Measurements from ENCODE around the gene AKT1S1.

Gene AKT1S1

DNA sequence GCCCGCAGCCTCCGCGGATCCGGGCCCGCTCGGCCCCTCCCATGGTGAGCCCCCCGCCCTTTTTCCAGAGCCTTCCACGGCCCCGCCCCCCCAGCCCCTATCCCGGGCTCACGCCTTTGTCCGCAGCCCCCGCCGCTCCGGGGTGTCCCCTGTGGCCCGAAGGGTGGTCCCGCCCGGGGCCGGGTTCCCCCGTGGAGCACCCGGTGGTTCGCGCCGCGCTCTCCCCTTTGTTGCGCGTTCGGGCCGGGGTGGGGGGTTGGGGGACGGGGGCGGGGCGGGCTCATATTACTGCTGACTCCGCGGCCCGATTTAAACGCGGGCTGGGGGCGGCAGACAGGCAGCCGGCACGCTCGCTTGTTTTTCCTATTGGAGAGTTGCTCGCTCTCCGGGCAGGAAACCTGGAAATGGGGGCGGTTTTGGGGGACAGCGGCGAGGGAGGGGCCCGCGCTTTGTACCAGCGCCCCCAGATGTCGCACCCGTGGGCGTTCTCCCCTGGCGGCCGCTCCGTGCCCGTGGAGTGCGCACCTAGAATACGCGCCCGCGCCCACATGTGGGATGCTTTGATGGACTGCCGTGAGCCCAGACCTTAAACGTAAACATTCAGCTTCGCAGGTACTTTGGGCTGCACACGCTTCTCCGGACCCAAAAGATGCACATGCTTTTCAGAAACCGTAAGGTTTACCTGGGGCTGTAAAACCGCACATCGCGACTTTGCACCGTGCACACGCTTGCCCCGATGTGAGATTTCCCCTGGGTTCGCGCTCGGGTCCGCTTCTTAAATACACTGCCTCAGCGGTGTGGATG is 25.5 kb downstream of the AKT1S1 start:
- H3K4me1 ChIP-seq: 0 out of 2 replicates have a peak, but pooled peaks cover 2% of the 10 kb centered on the region
- no peak for DNase-seq
- no peak for TF ChIP-seq CTCF (IDR thresholded peaks at IDR 0.05; ENCODE audit: low read depth, low read length)
- H3K4me3 ChIP-seq (ENCODE audit: low read depth, low read length): peak overlapping the region; percentile 90
- H3K9me3 ChIP-seq: no peaks in the 10 kb centered on the region
- no peaks in the 10 kb centered on the region for H3K27me3 ChIP-seq
- H3K36me3 ChIP-seq: peaks cover 19% of the 10 kb centered on the region

GRCh38 chr19:49850487-49851342 is 26.4 kb downstream of the AKT1S1 start, which contains the start of gene PTOV1:
PTOV1 (plus strand) TSS chr19:49851159.
- peak within 1 kb of the TSS; percentile 90 for H3K4me3 ChIP-seq (ENCODE audit: low read depth, low read length)
- H3K27me3 ChIP-seq: no peaks in the 10 kb centered on the region
- H3K4me1 ChIP-seq: 0 out of 2 replicates have a peak, but pooled peaks cover 2% of the 10 kb centered on the region
- DNase-seq: peak; percentile 93
- no peaks in the 10 kb centered on the region for H3K9me3 ChIP-seq
- no peak for TF ChIP-seq CTCF (IDR thresholded peaks at IDR 0.05; ENCODE audit: low read depth, low read length)
- peaks cover 12% of the 10 kb centered on the region for H3K36me3 ChIP-seq

DNA sequence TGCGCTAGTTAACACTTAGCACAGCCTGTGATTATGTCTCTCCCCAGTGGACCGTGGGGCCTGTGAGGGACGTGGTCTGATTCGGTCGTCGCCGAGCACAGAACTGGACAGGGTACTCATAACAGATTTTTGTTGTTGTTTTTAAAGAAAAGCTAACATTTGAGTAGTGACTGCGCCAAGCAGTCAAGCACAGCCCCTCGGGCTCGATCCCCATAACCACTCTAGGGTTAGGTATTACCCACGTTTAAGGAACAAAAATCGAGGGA is 27.0 kb downstream of the AKT1S1 start:
- 0 out of 2 replicates have a peak, but pooled peaks cover 2% of the 10 kb centered on the region for H3K4me1 ChIP-seq
- H3K27me3 ChIP-seq: no peaks in the 10 kb centered on the region
- no peaks in the 10 kb centered on the region for H3K9me3 ChIP-seq
- DNase-seq: no peak
- peak overlapping the region; percentile 90 for H3K4me3 ChIP-seq (ENCODE audit: low read depth, low read length)
- peaks cover 6% of the 10 kb centered on the region for H3K36me3 ChIP-seq
- TF ChIP-seq CTCF (IDR thresholded peaks at IDR 0.05; ENCODE audit: low read depth, low read length): no peak

DNA sequence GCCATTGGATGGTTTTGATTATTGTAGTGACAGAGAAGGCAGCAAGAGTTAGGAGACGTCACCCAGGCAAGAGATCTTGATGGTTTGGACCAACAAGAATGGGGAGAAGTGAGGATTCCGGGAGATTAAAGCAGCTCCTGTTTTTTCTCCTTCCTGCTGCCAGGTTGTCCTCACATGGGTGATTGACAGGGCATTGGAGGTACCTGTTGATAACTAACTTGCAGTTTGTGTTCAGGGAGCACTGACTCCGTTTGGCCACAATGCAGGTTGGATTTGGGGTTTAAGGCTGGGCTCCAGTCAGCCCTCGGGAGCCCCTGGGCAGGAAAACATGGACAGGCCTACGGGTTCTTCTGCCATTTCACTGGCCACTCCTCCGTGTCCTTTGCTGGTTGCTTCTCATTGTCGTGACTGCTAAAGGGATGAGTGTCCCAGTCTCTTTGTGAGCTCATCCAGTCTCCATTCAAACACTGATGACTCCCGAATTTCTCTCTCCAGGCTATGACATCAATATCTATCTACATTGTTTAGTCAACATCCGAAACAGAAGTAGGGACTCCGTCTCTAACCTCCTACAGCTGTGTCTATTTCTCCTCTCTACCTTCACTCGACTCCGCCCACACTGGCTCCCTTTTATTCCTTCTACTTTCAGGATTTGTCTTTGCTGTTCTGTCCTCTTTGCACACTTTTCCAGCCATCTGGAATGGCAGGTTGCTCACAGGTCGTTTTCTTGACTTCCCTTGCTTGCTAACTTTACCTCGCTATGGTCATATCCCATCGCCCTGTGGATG is 27.5 kb downstream of the AKT1S1 start:
- no peak for DNase-seq
- Histone ChIP-seq H3K4me1 (0 out of 2 replicates have a peak, but pooled peaks cover 2% of the 10 kb centered on the region), H3K9me3 (no peaks in the 10 kb centered on the region), H3K36me3 (peaks cover 6% of the 10 kb centered on the region), H3K27me3 (no peaks in the 10 kb centered on the region), H3K4me3 (ENCODE audit: low read depth, low read length) (peak overlapping the region; percentile 90)
- TF ChIP-seq CTCF (IDR thresholded peaks at IDR 0.05; ENCODE audit: low read depth, low read length): no peak

DNA sequence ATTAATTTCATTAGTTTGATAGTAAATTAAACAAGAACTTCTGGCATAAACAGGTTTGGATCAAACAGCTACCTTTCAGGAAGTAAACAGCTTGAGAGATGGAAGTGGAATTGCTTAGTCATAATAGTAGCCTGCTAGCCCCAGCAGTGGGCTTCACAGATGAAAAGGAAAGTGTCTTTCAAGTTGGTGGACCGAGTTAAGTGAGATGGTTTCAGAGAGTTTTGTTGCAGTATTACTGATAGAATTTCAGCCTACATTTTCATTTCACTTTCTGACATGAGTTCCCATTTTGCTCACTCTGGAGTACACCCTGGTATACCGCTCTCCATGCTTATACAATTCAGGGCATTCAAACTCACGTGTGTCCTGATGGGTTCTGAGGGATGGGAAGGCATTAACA is 28.2 kb downstream of the AKT1S1 start:
- peaks cover under 1% of the 10 kb centered on the region; the same call in 1 of the 2 replicates for H3K36me3 ChIP-seq
- no peak for TF ChIP-seq CTCF (IDR thresholded peaks at IDR 0.05; ENCODE audit: low read depth, low read length)
- H3K4me3 ChIP-seq (ENCODE audit: low read depth, low read length): no peak overlapping the region
- no peaks in the 10 kb centered on the region for H3K9me3 ChIP-seq
- DNase-seq: no peak
- H3K27me3 ChIP-seq: no peaks in the 10 kb centered on the region
- H3K4me1 ChIP-seq: 0 out of 2 replicates have a peak, but pooled peaks cover 2% of the 10 kb centered on the region
